ENCODE measurements around the gene SPTBN1.

- no peak for TF ChIP-seq POLR2A (IDR thresholded peaks at IDR 0.05)
- TF ChIP-seq CTCF (IDR thresholded peaks at IDR 0.05) = no peak
These were observed 43.5 kb downstream of the SPTBN1 start for GRCh38 chr2:54499661-54500060.

All from gastroesophageal sphincter (tissue), 3 donors.